ENCODE data around the gene FOXP3.

DNA sequence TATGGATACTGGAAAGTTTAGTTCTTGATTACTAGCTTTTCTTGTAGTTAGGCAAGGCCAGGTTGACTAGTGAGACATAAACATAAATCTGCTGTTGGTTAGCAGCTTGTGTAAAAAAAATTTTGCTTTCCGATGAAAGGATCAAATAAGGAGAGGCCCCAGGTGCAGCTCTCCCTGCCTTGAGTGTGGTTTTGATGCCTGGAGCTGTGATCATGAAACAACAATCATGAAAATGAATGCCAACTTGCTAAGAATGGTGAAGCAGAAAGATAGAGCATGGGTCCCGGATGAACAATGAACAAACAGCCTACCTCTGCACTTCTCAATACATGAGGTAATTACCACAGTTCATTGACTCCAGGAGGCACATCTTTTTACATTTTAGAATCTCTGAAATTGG, 50.1 kb downstream of the FOXP3 start:
- TF ChIP-seq POLR2A (IDR thresholded peaks at IDR 0.05) = no peak
- TF ChIP-seq, protein P1, sequence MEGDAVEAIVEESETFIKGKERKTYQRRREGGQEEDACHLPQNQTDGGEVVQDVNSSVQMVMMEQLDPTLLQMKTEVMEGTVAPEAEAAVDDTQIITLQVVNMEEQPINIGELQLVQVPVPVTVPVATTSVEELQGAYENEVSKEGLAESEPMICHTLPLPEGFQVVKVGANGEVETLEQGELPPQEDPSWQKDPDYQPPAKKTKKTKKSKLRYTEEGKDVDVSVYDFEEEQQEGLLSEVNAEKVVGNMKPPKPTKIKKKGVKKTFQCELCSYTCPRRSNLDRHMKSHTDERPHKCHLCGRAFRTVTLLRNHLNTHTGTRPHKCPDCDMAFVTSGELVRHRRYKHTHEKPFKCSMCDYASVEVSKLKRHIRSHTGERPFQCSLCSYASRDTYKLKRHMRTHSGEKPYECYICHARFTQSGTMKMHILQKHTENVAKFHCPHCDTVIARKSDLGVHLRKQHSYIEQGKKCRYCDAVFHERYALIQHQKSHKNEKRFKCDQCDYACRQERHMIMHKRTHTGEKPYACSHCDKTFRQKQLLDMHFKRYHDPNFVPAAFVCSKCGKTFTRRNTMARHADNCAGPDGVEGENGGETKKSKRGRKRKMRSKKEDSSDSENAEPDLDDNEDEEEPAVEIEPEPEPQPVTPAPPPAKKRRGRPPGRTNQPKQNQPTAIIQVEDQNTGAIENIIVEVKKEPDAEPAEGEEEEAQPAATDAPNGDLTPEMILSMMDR (IDR thresholded peaks at IDR 0.05) = no peak
- TF ChIP-seq POLR2AphosphoS5 (IDR thresholded peaks at IDR 0.05) = no peak

Data from transverse colon (tissue), 4 donors.